ENCODE measurements around the gene SFMBT2.

GRCh38 chr10:7460006-7460405 lies 49.2 kb upstream of the SFMBT2 start:
- TF ChIP-seq SOX6 (IDR thresholded peaks at IDR 0.05): no peak
- no peak for TF ChIP-seq SOX6 (CRISPR knock-in tag; IDR thresholded peaks at IDR 0.05)
- TF ChIP-seq BRCA1 (CRISPR knock-in tag; IDR thresholded peaks at IDR 0.05): no peak
- TF ChIP-seq CTCF (CRISPR knock-in tag; IDR thresholded peaks at IDR 0.05): no peak
- TF ChIP-seq ELF4 (CRISPR knock-in tag; IDR thresholded peaks at IDR 0.05; ENCODE audit: borderline replicate concordance): no peak
- TF ChIP-seq TEAD2 (CRISPR knock-in tag; IDR thresholded peaks at IDR 0.05): no peak
- no peak for TF ChIP-seq ZFP36 (IDR thresholded peaks at IDR 0.05; ENCODE audit: borderline replicate concordance, low read depth, low read length, partially characterized antibody)
- TF ChIP-seq SRF (IDR thresholded peaks at IDR 0.05; ENCODE audit: low read depth, low read length): no peak
- no peak for TF ChIP-seq MXD4 (CRISPR knock-in tag; IDR thresholded peaks at IDR 0.05)
- no peak for TF ChIP-seq NONO (IDR thresholded peaks at IDR 0.05)
- no peak for TF ChIP-seq NONO (CRISPR knock-in tag; conservative IDR thresholded peaks at IDR 0.05)
- TF ChIP-seq EZH2 (conservative IDR thresholded peaks at IDR 0.05; ENCODE audit: low read depth, low read length): no peak
- no peak for TF ChIP-seq ZNF530 (CRISPR knock-in tag; IDR thresholded peaks at IDR 0.05; ENCODE audit: low read depth)
- no peak for TF ChIP-seq ZNF766 (CRISPR knock-in tag; IDR thresholded peaks at IDR 0.05; ENCODE audit: borderline replicate concordance)
- no peak for TF ChIP-seq ZBTB7A (CRISPR knock-in tag; IDR thresholded peaks at IDR 0.05)
- no peak for TF ChIP-seq TARDBP (CRISPR knock-in tag; IDR thresholded peaks at IDR 0.05)

All from HepG2 (cell line).